Adrenal gland (tissue), 5 donors: ENCODE data around the gene KIAA1958.

Experiments used
- POLR2A ChIP-seq, 2 donors: fragments of 450-650 bp; IDR thresholded peaks; one replicate each; pipeline ENCODE4 v1.6.1; 2017; ENCODE audit warnings: antibody characterized with exemption in 2 of 2, mild to moderate bottlenecking in 2 of 2, moderate library complexity in 1 of 2
- TF ChIP-seq, protein P1 (sequence below), 6 experiments: fragments of 450-650 bp in 4 of 6; fragments of 200-600 bp in 2 of 6; sonication (generic) in 1 of 6; IDR thresholded peaks; 1 replicate in 5 of 6; 2 replicates in 1 of 6; pipeline versions ENCODE4 v1.5.1 to v1.8.0; 2016 to 2021; ENCODE audit warnings: antibody characterized with exemption in 6 of 6, mild to moderate bottlenecking in 2 of 6, moderate library complexity in 1 of 6
- donor health status: DM: no; HTN: no; CAD: no.

DNA sequence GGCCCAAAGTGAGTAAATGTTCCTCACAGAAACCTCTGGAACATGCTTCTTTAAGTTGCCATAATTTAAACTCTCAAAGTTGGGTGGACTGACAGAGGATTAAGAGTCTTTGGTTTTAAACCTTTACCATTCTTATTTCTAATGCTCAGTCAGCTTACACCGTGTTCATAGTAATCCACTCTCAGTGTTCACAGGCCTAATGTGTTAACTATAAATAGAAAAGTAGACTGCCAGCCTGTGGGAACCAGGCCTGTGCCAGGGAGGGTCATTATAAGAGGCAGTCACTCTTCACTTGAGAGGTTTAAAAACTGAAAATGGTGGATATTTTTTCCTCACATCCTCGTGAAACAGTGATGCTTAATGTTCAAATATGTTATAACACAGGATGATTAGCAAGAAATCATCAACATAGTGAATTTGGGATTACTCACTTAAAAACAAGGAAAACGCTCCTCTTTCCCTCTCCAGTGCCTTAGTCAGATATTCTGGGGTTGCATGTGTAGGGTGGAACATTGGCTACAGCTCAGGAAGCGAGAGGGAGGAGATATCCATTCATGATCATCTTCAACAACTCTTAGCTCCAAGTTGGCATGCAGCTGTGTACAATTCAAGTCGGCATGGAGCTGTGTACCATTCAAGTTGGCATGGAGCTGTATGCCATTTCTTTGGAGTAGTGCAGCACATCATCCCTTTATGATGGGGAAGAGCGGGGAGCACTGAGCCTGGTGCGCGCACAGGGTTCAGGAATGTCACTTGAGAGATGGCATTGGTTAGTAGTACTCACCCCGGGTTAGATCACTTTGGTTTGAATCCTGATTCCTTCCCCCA, 65.8 kb downstream of the KIAA1958 start:
- TF ChIP-seq, protein P1, sequence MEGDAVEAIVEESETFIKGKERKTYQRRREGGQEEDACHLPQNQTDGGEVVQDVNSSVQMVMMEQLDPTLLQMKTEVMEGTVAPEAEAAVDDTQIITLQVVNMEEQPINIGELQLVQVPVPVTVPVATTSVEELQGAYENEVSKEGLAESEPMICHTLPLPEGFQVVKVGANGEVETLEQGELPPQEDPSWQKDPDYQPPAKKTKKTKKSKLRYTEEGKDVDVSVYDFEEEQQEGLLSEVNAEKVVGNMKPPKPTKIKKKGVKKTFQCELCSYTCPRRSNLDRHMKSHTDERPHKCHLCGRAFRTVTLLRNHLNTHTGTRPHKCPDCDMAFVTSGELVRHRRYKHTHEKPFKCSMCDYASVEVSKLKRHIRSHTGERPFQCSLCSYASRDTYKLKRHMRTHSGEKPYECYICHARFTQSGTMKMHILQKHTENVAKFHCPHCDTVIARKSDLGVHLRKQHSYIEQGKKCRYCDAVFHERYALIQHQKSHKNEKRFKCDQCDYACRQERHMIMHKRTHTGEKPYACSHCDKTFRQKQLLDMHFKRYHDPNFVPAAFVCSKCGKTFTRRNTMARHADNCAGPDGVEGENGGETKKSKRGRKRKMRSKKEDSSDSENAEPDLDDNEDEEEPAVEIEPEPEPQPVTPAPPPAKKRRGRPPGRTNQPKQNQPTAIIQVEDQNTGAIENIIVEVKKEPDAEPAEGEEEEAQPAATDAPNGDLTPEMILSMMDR (IDR thresholded peaks at IDR 0.05), result no peak
- TF ChIP-seq POLR2A (IDR thresholded peaks at IDR 0.05), result no peak
